ENCODE results near the gene KCNJ12.
"Not testable (repeated sequence)": the region's sequence is repeated elsewhere in the genome, so short reads cannot be mapped to it uniquely, and the experiment has no call there.

The KCNJ12 gene

GRCh38 chr17:21349358-21350050 lies 26.7 kb upstream of the KCNJ12 start:
- not testable (repeated sequence) for FAIRE-seq

- not testable (repeated sequence) for FAIRE-seq
Measured at GRCh38 chr17:21350495-21350894, 25.7 kb upstream of the KCNJ12 start.

GRCh38 chr17:21351366-21352065 lies 24.6 kb upstream of the KCNJ12 start:
- no peak for FAIRE-seq

- no peak for FAIRE-seq
Measured at GRCh38 chr17:21352221-21352980, 23.8 kb upstream of the KCNJ12 start.

GRCh38 chr17:21352981-21353265 lies 23.2 kb upstream of the KCNJ12 start:
- FAIRE-seq, result no peak

- no peak for FAIRE-seq
Measured at GRCh38 chr17:21353326-21354010, 22.7 kb upstream of the KCNJ12 start.

- no peak for FAIRE-seq
Measured at GRCh38 chr17:21354796-21355385, 21.3 kb upstream of the KCNJ12 start.

- FAIRE-seq, result no peak
Measured at GRCh38 chr17:21355586-21355985, 20.6 kb upstream of the KCNJ12 start.

- FAIRE-seq, result no peak
Measured at GRCh38 chr17:21356537-21357127, 19.5 kb upstream of the KCNJ12 start.

GRCh38 chr17:21357281-21357680 lies 18.9 kb upstream of the KCNJ12 start:
- FAIRE-seq, result no peak

GRCh38 chr17:21357696-21358656 lies 18.2 kb upstream of the KCNJ12 start:
- no peak for FAIRE-seq

- no peak for FAIRE-seq
Measured at GRCh38 chr17:21358682-21359482, 17.3 kb upstream of the KCNJ12 start.

- FAIRE-seq, result no peak
Measured at GRCh38 chr17:21359483-21359840, 16.7 kb upstream of the KCNJ12 start.

- no peak for FAIRE-seq
Measured at GRCh38 chr17:21360048-21360447, 16.1 kb upstream of the KCNJ12 start.

- FAIRE-seq, result no peak
Measured at GRCh38 chr17:21361020-21361809, 14.9 kb upstream of the KCNJ12 start.

GRCh38 chr17:21362331-21362931 lies 13.7 kb upstream of the KCNJ12 start:
- FAIRE-seq, result no peak

- no peak for FAIRE-seq
Measured at GRCh38 chr17:21363776-21364642, 12.1 kb upstream of the KCNJ12 start.

- FAIRE-seq, result no peak
Measured at GRCh38 chr17:21365016-21365415, 11.1 kb upstream of the KCNJ12 start.
